NCI-H146 treated with DMSO at 0.1 percent for 48 hours (cell line): ENCODE measurements around the gene SYT11.
A peak's percentile ranks its signal among the peaks of the same experiment; 100 is the strongest.

ENCODE experiments used
- DNase-seq: peaks from one replicate; lab custom pipeline; 2025; ENCODE audit not compliant: unreplicated experiment; lab: John Stamatoyannopoulos, UW

The SYT11 gene

GRCh38 chr1:155934097-155934935 is 74.9 kb downstream of the SYT11 start, which contains the start of gene KHDC4:
TSS of gene KHDC4 (minus strand) at chr1:155934413. CDS start at chr1:155934373, 40 bp downstream.
- peak; percentile 98 for DNase-seq
